Astrocyte (in vitro differentiated cells and primary cell): ENCODE data around the gene AQP12A.

Experiments
- EZH2 ChIP-seq: IDR thresholded peaks from 2 replicates; pipeline ENCODE4 v1.6.1; 2012; ENCODE audit warnings: mild to moderate bottlenecking, low read length, inconsistent platforms; ENCODE audit not compliant: insufficient read depth
- TF ChIP-seq, protein P1 (sequence below): IDR thresholded peaks from 2 replicates; pipeline ENCODE4 v1.5.1; 2011; ENCODE audit warnings: low read depth, mild to moderate bottlenecking, inconsistent platforms, low read length, moderate library complexity; ENCODE audit not compliant: insufficient read depth

DNA sequence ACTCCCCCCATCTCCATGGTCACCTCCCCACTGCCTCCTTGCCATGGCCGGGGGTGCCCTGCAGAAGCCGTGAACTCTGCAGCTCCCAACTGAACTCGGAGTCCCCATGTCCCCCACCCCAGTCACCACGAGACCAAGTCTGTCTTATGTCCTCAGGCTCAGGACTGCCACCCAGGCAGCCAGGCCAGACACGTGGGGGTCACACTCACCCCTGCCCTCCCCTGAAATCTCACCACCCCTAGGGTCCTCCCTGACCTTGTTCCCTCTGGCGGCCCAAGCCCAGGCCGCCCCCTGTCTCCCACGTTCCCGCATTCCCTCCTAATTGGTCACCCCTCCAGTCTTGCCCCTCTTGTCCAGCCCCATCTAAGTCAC is 11.0 kb downstream of the AQP12A start:
- TF ChIP-seq, protein P1, sequence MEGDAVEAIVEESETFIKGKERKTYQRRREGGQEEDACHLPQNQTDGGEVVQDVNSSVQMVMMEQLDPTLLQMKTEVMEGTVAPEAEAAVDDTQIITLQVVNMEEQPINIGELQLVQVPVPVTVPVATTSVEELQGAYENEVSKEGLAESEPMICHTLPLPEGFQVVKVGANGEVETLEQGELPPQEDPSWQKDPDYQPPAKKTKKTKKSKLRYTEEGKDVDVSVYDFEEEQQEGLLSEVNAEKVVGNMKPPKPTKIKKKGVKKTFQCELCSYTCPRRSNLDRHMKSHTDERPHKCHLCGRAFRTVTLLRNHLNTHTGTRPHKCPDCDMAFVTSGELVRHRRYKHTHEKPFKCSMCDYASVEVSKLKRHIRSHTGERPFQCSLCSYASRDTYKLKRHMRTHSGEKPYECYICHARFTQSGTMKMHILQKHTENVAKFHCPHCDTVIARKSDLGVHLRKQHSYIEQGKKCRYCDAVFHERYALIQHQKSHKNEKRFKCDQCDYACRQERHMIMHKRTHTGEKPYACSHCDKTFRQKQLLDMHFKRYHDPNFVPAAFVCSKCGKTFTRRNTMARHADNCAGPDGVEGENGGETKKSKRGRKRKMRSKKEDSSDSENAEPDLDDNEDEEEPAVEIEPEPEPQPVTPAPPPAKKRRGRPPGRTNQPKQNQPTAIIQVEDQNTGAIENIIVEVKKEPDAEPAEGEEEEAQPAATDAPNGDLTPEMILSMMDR = no peak
- TF ChIP-seq EZH2 = no peak
